HCT116 (cell line): ENCODE results near the gene TMTC2. TPM values are rescaled to one million over a fixed set of nuclear protein-coding genes. Genes with fewer than 3 reads are reported as not detected.

Experiments
- ATAC-seq: fragments of 200-7000 bp; cut with Tn5 transposase; 2 replicates; pipeline ENCODE4 v1.9.1; 2020; ENCODE audit warnings: mild to moderate bottlenecking, moderate library complexity
- BruUV-seq: library from RNA; stranded (reverse); fragments of 400-500 nt; replicated peaks from 2 replicates; lab custom pipeline; 2021; lab: Mats Ljungman, UMichigan
- CTCF ChIA-PET: fragments of 300-600 bp; sonication (Branson Sonifier 250); formaldehyde crosslinking; loops from one replicate; lab custom pipeline; 2021; ENCODE audit warnings: antibody characterized with exemption; lab: Charles Lee
- POLR2A ChIA-PET: fragments of 300-600, 350-600 bp; sonication (Branson Sonifier 250); formaldehyde crosslinking; loops from one replicate; lab custom pipeline; 2021; ENCODE audit warnings: antibody characterized with exemption; lab: Charles Lee
- RAD21 ChIA-PET, 2 experiments: fragments of 300-600 bp; sonication (Branson Sonifier 250); formaldehyde crosslinking; loops; one replicate each; lab custom pipeline; 2023; ENCODE audit warnings: low total read pairs in 2 of 2; ENCODE audit not compliant: uncharacterized antibody in 2 of 2, unreplicated experiment in 2 of 2, low non-redundant PET in 1 of 2; lab: Charles Lee
- DNase-seq: peaks from one replicate; pipeline ENCODE4 v3.0.0-alpha.2; 2010; ENCODE audit warnings: low read depth, low spot score
- H2AFZ ChIP-seq: fragments of 200-600 bp; shearing (Covaris generic), sonication (generic); 2 replicates; pipeline ENCODE4 v1.6.1; 2017; ENCODE audit warnings: low read depth, mixed run types, mixed read lengths, antibody characterized with exemption, low read length; ENCODE audit not compliant: poor library complexity, severe bottlenecking
- H3K27ac ChIP-seq: 2 replicates; pipeline ENCODE4 v1.5.1; 2012; ENCODE audit warnings: low read depth, low read length
- H3K27me3 ChIP-seq: fragments of 200-600 bp; sonication (generic); 2 replicates; pipeline ENCODE4 v1.6.1; 2016; ENCODE audit warnings: mixed run types, low read length, mixed read lengths; ENCODE audit not compliant: insufficient read depth
- H3K36me3 ChIP-seq, 2 experiments: fragments of 200-500 bp in 1 of 2; fragments of 200-600 bp in 1 of 2; sonication (Bioruptor generic) in 1 of 2; sonication (generic) in 1 of 2; 2 replicates each; pipeline versions ENCODE4 v1.5.1 to v1.6.1; 2014 to 2016; ENCODE audit warnings: low read length in 2 of 2, inconsistent platforms in 1 of 2, mixed read lengths in 1 of 2, mixed run types in 1 of 2; ENCODE audit not compliant: insufficient read depth in 2 of 2, control insufficient read depth in 1 of 2
- H3K4me1 ChIP-seq, 2 experiments: fragments of 200-600 bp in 1 of 2; sonication (generic) in 1 of 2; 2 replicates each; pipeline versions ENCODE4 v1.5.1 to v1.6.1; 2012 to 2017; ENCODE audit warnings: low read length in 2 of 2, inconsistent platforms in 1 of 2, mild to moderate bottlenecking in 1 of 2, mixed read lengths in 1 of 2, mixed run types in 1 of 2, moderate library complexity in 1 of 2; ENCODE audit not compliant: insufficient read depth in 2 of 2, control insufficient read depth in 1 of 2
- H3K4me2 ChIP-seq: fragments of 200-600 bp; sonication (generic); 2 replicates; pipeline ENCODE4 v1.6.1; 2017; ENCODE audit warnings: mixed run types, low read length, mixed read lengths
- H3K4me3 ChIP-seq, 2 experiments: fragments of 200-600 bp in 1 of 2; sonication (generic) in 1 of 2; replicated peaks in 1 of 2; 2 replicates each; pipeline ENCODE4 v1.5.1; 2011 to 2016; ENCODE audit warnings: low read length in 2 of 2, control low read depth in 1 of 2, low read depth in 1 of 2, mild to moderate bottlenecking in 1 of 2, mixed read lengths in 1 of 2, mixed run types in 1 of 2
- H3K79me2 ChIP-seq: fragments of 200-600 bp; sonication (generic); 2 replicates; pipeline ENCODE4 v1.6.1; 2017; ENCODE audit warnings: mild to moderate bottlenecking, mixed run types, low read length, moderate library complexity, mixed read lengths; ENCODE audit not compliant: insufficient read depth
- H3K9ac ChIP-seq: fragments of 200-600 bp; sonication (generic); 2 replicates; pipeline ENCODE4 v1.6.1; 2016; ENCODE audit warnings: low read length, mixed read lengths
- H3K9me2 ChIP-seq: fragments of 200-600 bp; sonication (generic), shearing (Covaris generic); 2 replicates; pipeline ENCODE4 v1.6.1; 2017; ENCODE audit warnings: mixed run types, mild to moderate bottlenecking, moderate library complexity; ENCODE audit not compliant: insufficient read depth
- H3K9me3 ChIP-seq, 2 experiments: fragments of 200-500 bp in 1 of 2; fragments of 200-600 bp in 1 of 2; sonication (Bioruptor generic) in 1 of 2; sonication (generic) in 1 of 2; 2 replicates each; pipeline ENCODE4 v1.6.1; 2014 to 2017; ENCODE audit warnings: low read length in 2 of 2, mixed read lengths in 2 of 2, inconsistent platforms in 1 of 2, low read depth in 1 of 2, mild to moderate bottlenecking in 1 of 2, mixed run types in 1 of 2, moderate library complexity in 1 of 2; ENCODE audit not compliant: control insufficient read depth in 1 of 2, insufficient read depth in 1 of 2
- H4K20me1 ChIP-seq: fragments of 200-600 bp; sonication (generic), shearing (Covaris generic); 2 replicates; pipeline ENCODE4 v1.6.1; 2017; ENCODE audit warnings: mixed run types, mild to moderate bottlenecking, moderate library complexity; ENCODE audit not compliant: insufficient read depth
- ATF3 ChIP-seq: IDR thresholded peaks from 2 replicates; pipeline ENCODE4 v1.6.1; 2012
- CBX3 ChIP-seq: IDR thresholded peaks from 2 replicates; pipeline ENCODE4 v1.6.1; 2012; ENCODE audit warnings: low read depth
- CEBPB ChIP-seq: IDR thresholded peaks from 2 replicates; pipeline ENCODE4 v1.6.1; 2012; ENCODE audit warnings: low read depth
- CTCF ChIP-seq, 3 experiments: fragments of 200-600 bp in 1 of 3; sonication (generic) in 1 of 3; IDR thresholded peaks in 2 of 3; conservative IDR thresholded peaks in 1 of 3; 2 replicates each; pipeline ENCODE4 v1.5.1; 2012 to 2017; ENCODE audit warnings: low read depth in 2 of 3, low read length in 2 of 3, antibody characterized with exemption in 1 of 3, borderline replicate concordance in 1 of 3, control low read depth in 1 of 3, mild to moderate bottlenecking in 1 of 3, mixed read lengths in 1 of 3, mixed run types in 1 of 3, moderate library complexity in 1 of 3; ENCODE audit not compliant: insufficient read depth in 1 of 3
- ELF1 ChIP-seq: IDR thresholded peaks from 2 replicates; pipeline ENCODE4 v1.6.1; 2012; ENCODE audit warnings: low read depth, borderline replicate concordance
- EZH2 ChIP-seq: fragments of 200-600 bp; sonication (generic); IDR thresholded peaks from 2 replicates; pipeline ENCODE4 v1.6.1; 2017; ENCODE audit warnings: antibody characterized with exemption, mixed run types
- FOSL1 ChIP-seq: IDR thresholded peaks from 2 replicates; pipeline ENCODE4 v1.6.1; 2012; ENCODE audit warnings: low read depth
- JUND ChIP-seq: IDR thresholded peaks from 2 replicates; pipeline ENCODE4 v1.6.1; 2012
- POLR2A ChIP-seq: IDR thresholded peaks from 2 replicates; pipeline ENCODE4 v1.7.0; 2011; ENCODE audit warnings: borderline replicate concordance; ENCODE audit not compliant: insufficient read depth, insufficient read length; ENCODE audit errors: extremely low read depth
- POLR2AphosphoS5 ChIP-seq: IDR thresholded peaks from 2 replicates; pipeline ENCODE4 v1.6.1; 2011; ENCODE audit warnings: mild to moderate bottlenecking, low read depth, low read length, moderate library complexity
- RAD21 ChIP-seq: IDR thresholded peaks from 2 replicates; pipeline ENCODE4 v1.6.1; 2012; ENCODE audit warnings: low read depth, mild to moderate bottlenecking
- REST ChIP-seq: IDR thresholded peaks from 2 replicates; pipeline ENCODE4 v1.6.1; 2012; ENCODE audit warnings: low read depth
- SIN3A ChIP-seq: IDR thresholded peaks from 2 replicates; pipeline ENCODE4 v1.6.1; 2012; ENCODE audit warnings: low read depth
- SP1 ChIP-seq: IDR thresholded peaks from 2 replicates; pipeline ENCODE4 v1.6.1; 2012; ENCODE audit warnings: low read depth
- SRF ChIP-seq: IDR thresholded peaks from 2 replicates; pipeline ENCODE4 v1.6.1; 2012; ENCODE audit warnings: low read depth
- TCF7L2 ChIP-seq: IDR thresholded peaks from 2 replicates; pipeline ENCODE4 v1.7.0; 2011; ENCODE audit warnings: borderline replicate concordance, inconsistent platforms; ENCODE audit not compliant: insufficient read depth, insufficient read length; ENCODE audit errors: extremely low read depth
- YY1 ChIP-seq: IDR thresholded peaks from 2 replicates; pipeline ENCODE4 v1.6.1; 2011; ENCODE audit warnings: low read length, low read depth, moderate library complexity, mild to moderate bottlenecking; ENCODE audit not compliant: insufficient replicate concordance; ENCODE audit errors: extremely low read depth
- ZBTB33 ChIP-seq: IDR thresholded peaks from 2 replicates; pipeline ENCODE4 v1.6.1; 2011; ENCODE audit warnings: mild to moderate bottlenecking, low read length, moderate library complexity; ENCODE audit not compliant: insufficient replicate concordance; ENCODE audit errors: extremely low read depth
- ZFX ChIP-seq: fragments of 450-650 bp; IDR thresholded peaks from 2 replicates; pipeline ENCODE4 v1.6.1; 2017
- ZNF274 ChIP-seq: fragments of 200-500 bp; sonication (Bioruptor generic); IDR thresholded peaks from 2 replicates; pipeline ENCODE4 v1.6.1; 2014; ENCODE audit warnings: mild to moderate bottlenecking, low read depth, low read length, inconsistent platforms
- intact Hi-C: fragments of 100-400 bp; cut with micrococcal nuclease; formaldehyde crosslinking; loops from 2 replicates; pipeline ENCODE4 v1.10.0; 2022
- total RNA-seq: library from RNA; stranded (reverse); gene quantifications from one replicate; pipeline ENCODE4 v1.2.1, GENCODE V29; 2021; ENCODE audit not compliant: unreplicated experiment

The TMTC2 gene
- total RNA-seq, 1 experiment from 2014 or later: 11.5 TPM

GRCh38 chr12:83010169-83010804 lies 323.6 kb downstream of the TMTC2 start:
- no peak overlapping the region for H3K4me3 ChIP-seq
- intact Hi-C loops: no loop called here
- no peaks in the 10 kb centered on the region; a peak in 1 of 4 replicates for H3K36me3 ChIP-seq
- H3K27ac ChIP-seq: no peak overlapping the region
- H3K9ac ChIP-seq: no peak overlapping the region
- no peak for DNase-seq
- ChIA-PET POLR2A (no interaction called here), CTCF (no interaction called here), RAD21 (no interaction called here)
- no TSS peak for BruUV-seq
- no peak overlapping the region for H3K4me2 ChIP-seq
- H3K9me3 ChIP-seq: peaks cover 0 to 3% of the 10 kb centered on the region in 2 experiments; a peak in 1 of 4 replicates
- TF ChIP-seq SIN3A (no peak), EZH2 (no peak), POLR2AphosphoS5 (no peak), TCF7L2 (no peak), ZNF274 (no peak), YY1 (no peak), FOSL1 (no peak), CEBPB (no peak), JUND (no peak), POLR2A (no peak), SRF (no peak), SP1 (no peak), ELF1 (no peak), RAD21 (no peak), ZBTB33 (no peak), CBX3 (no peak), ATF3 (no peak), REST (no peak), ZFX (no peak), CTCF (IDR thresholded peaks at IDR 0.05 in 2 of 3, conservative IDR thresholded peaks at IDR 0.05 in 1 of 3; ENCODE audit: borderline replicate concordance in 1 of 3, insufficient read depth in 1 of 3, low read depth in 2 of 3, low read length in 2 of 3) (no peak)
- TF ChIP-seq, all 23 proteins: peak for 0
- ATAC-seq: no peak
- H2AFZ ChIP-seq: no peak overlapping the region
- no peaks in the 10 kb centered on the region for H3K79me2 ChIP-seq
- no peaks in the 10 kb centered on the region for H3K27me3 ChIP-seq
- H4K20me1 ChIP-seq: no peaks in the 10 kb centered on the region
- H3K9me2 ChIP-seq: no peaks in the 10 kb centered on the region
- peaks cover 0 to 2% of the 10 kb centered on the region in 2 experiments; a peak in 2 of 4 replicates for H3K4me1 ChIP-seq
